Panc1 (cell line): ENCODE measurements around the gene PIK3CD.

Experiments used
- SIN3A ChIP-seq: IDR thresholded peaks from 2 replicates; pipeline ENCODE4 v1.6.1; 2012; ENCODE audit warnings: low read depth, mild to moderate bottlenecking, low read length, moderate library complexity, borderline replicate concordance; ENCODE audit not compliant: insufficient read depth
- TF ChIP-seq, protein P1 (sequence below): fragments of 450-650 bp; IDR thresholded peaks from 2 replicates; pipeline ENCODE4 v1.5.1; 2017; ENCODE audit warnings: mild to moderate bottlenecking

DNA sequence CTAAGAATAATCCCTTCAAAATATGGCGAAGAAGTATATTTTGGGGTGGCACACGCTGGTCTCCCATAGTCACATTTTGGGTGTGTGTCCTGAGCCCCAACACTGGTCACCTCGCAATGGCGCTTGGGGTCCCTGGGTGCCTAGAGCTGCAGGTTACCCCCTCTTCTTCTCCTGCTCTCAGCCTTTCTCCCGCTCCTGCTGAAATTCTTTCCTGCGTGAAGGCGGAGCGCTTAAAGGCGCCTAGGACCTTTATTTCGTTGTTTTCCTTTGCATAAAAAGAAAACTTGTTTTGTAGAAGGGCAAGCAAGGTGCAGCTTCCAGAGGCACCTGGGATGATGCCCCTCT is 339 bp upstream of the PIK3CD start:
- TF ChIP-seq, protein P1, sequence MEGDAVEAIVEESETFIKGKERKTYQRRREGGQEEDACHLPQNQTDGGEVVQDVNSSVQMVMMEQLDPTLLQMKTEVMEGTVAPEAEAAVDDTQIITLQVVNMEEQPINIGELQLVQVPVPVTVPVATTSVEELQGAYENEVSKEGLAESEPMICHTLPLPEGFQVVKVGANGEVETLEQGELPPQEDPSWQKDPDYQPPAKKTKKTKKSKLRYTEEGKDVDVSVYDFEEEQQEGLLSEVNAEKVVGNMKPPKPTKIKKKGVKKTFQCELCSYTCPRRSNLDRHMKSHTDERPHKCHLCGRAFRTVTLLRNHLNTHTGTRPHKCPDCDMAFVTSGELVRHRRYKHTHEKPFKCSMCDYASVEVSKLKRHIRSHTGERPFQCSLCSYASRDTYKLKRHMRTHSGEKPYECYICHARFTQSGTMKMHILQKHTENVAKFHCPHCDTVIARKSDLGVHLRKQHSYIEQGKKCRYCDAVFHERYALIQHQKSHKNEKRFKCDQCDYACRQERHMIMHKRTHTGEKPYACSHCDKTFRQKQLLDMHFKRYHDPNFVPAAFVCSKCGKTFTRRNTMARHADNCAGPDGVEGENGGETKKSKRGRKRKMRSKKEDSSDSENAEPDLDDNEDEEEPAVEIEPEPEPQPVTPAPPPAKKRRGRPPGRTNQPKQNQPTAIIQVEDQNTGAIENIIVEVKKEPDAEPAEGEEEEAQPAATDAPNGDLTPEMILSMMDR = no peak
- no peak for TF ChIP-seq SIN3A
